Loucy (cell line): ENCODE data around the gene VIPR2.

ENCODE experiments used
- EZH2phosphoT487 ChIP-seq: fragments of 200-600 bp; IDR thresholded peaks from 2 replicates; pipeline ENCODE4 v1.6.1; 2018; ENCODE audit warnings: antibody characterized with exemption, mild to moderate bottlenecking, moderate library complexity, borderline replicate concordance
- TF ChIP-seq, protein P1 (sequence below): fragments of 200-600 bp; sonication (generic); conservative IDR thresholded peaks from 2 replicates; pipeline ENCODE4 v1.5.1; 2014; ENCODE audit warnings: mild to moderate bottlenecking, antibody characterized with exemption, low read length

DNA sequence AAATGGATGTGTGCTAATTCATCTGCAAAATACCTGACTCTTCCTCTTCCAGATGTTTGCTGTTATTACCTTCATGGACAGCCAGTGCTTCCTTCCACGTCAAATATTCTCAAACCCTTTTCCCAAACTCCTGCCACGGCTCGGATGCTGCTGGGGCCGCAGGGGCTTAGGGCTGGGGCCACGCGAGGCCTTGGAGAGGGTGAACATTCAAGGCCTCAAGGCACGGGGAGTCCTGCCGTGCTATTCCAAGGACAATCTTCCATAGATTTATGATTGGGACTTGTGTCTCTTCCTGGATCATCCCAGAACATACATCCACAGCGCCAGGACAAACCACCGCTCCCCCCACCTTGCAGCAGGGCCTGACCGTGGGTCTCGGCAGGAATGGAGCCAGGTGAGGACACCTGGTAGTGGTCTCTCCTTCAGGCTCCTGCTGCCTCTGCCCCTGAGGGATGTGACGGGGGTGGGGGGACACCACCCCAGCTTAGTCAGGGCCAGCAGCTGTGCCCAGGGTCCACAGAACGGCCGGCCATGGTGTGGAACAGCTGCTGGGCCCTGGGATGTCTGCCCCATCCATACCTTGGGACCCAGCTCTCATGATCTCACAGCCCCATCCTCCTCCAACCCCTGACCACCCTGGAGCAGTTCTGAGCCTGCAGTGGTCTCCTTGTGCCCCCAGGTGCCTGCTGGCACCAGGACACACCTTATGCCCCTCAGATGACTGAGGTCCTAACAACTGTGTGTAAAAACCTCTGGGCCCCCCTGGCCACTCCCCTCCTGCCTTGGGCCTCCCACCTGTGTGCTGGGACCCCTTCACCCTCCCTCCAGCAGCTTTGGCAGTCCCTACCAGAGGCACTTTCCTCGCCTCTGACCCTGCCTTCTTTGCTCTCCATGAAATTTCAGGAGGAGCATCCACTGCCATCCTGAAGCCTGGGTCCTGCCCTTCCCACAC, 16.7 kb downstream of the VIPR2 start:
- TF ChIP-seq, protein P1, sequence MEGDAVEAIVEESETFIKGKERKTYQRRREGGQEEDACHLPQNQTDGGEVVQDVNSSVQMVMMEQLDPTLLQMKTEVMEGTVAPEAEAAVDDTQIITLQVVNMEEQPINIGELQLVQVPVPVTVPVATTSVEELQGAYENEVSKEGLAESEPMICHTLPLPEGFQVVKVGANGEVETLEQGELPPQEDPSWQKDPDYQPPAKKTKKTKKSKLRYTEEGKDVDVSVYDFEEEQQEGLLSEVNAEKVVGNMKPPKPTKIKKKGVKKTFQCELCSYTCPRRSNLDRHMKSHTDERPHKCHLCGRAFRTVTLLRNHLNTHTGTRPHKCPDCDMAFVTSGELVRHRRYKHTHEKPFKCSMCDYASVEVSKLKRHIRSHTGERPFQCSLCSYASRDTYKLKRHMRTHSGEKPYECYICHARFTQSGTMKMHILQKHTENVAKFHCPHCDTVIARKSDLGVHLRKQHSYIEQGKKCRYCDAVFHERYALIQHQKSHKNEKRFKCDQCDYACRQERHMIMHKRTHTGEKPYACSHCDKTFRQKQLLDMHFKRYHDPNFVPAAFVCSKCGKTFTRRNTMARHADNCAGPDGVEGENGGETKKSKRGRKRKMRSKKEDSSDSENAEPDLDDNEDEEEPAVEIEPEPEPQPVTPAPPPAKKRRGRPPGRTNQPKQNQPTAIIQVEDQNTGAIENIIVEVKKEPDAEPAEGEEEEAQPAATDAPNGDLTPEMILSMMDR = no peak
- TF ChIP-seq EZH2phosphoT487 = no peak
